ENCODE measurements around the gene DCTN1. TPM values are rescaled to one million over a fixed set of nuclear protein-coding genes. Genes with fewer than 3 reads are reported as not detected.

DCTN1 gene
- total RNA-seq, 6 experiments from 2014 or later, result 222 to 286 (median 236) TPM

- DNase-seq, result peak; percentile 44
- no peaks in the 10 kb centered on the region for H3K9me3 Mint-ChIP-seq
- no peak overlapping the region for H3K27ac Mint-ChIP-seq
- no peak for TF ChIP-seq CTCF (IDR thresholded peaks at IDR 0.05)
- no peak overlapping the region for H3K4me3 Mint-ChIP-seq
- H3K27me3 Mint-ChIP-seq (ENCODE audit: insufficient read depth), result no peaks in the 10 kb centered on the region
- H3K4me1 Mint-ChIP-seq (ENCODE audit: low read depth), result peaks cover under 1% of the 10 kb centered on the region; the same call in 1 of the 2 replicates
- no peaks in the 10 kb centered on the region for H3K36me3 Mint-ChIP-seq (ENCODE audit: low read depth)
Measured at GRCh38 chr2:74387346-74387745, 7.2 kb upstream of the DCTN1 start.

- Mint-ChIP-seq H3K4me3 (no peak overlapping the region), H3K9me3 (no peaks in the 10 kb centered on the region), H3K4me1 (ENCODE audit: low read depth) (peaks cover 16% of the 10 kb centered on the region), H3K27ac (no peak overlapping the region), H3K36me3 (ENCODE audit: low read depth) (0 out of 2 replicates have a peak, but pooled peaks cover 7% of the 10 kb centered on the region), H3K27me3 (ENCODE audit: insufficient read depth) (no peaks in the 10 kb centered on the region)
- TF ChIP-seq CTCF (IDR thresholded peaks at IDR 0.05), result no peak
- no peak for DNase-seq
Measured at GRCh38 chr2:74385396-74385795, 5.3 kb upstream of the DCTN1 start.

GRCh38 chr2:74384051-74384450, 3.9 kb upstream of the DCTN1 start:
- 0 out of 2 replicates have a peak, but pooled peaks cover 7% of the 10 kb centered on the region for H3K36me3 Mint-ChIP-seq (ENCODE audit: low read depth)
- peaks cover 29% of the 10 kb centered on the region for H3K4me1 Mint-ChIP-seq (ENCODE audit: low read depth)
- peaks cover 2% of the 10 kb centered on the region; the same call in 1 of the 2 replicates for H3K27me3 Mint-ChIP-seq (ENCODE audit: insufficient read depth)
- peak overlapping the region; percentile 34 for H3K4me3 Mint-ChIP-seq
- no peaks in the 10 kb centered on the region for H3K9me3 Mint-ChIP-seq
- no peak for TF ChIP-seq CTCF (IDR thresholded peaks at IDR 0.05)
- peak; percentile 31 for DNase-seq
- H3K27ac Mint-ChIP-seq, result no peak overlapping the region

DNA sequence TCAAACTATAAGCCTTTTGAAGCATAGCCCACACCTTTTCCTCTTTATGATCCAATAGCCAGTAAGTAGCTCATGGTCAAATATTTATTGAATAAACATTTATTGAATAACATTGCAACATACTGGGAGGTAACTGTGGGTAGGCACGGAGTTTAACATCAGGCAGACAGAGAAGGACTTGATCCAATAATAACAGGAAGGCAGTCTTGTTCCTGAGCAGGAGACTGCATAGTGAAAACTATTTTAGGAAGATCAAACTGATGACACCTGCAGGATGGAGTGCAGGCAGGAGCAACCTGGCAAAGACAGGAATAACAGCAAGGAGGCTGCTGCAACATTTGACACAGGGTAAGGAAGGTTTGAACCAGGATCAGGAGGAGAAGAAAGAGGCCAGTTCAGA, 3.1 kb upstream of the DCTN1 start:
- peaks cover 36% of the 10 kb centered on the region for H3K4me1 Mint-ChIP-seq (ENCODE audit: low read depth)
- no peak overlapping the region for H3K27ac Mint-ChIP-seq
- peaks cover 11% of the 10 kb centered on the region; the same call in 1 of the 2 replicates for H3K36me3 Mint-ChIP-seq (ENCODE audit: low read depth)
- DNase-seq, result peak; percentile 41
- H3K27me3 Mint-ChIP-seq (ENCODE audit: insufficient read depth), result peaks cover 2% of the 10 kb centered on the region; the same call in 1 of the 2 replicates
- H3K9me3 Mint-ChIP-seq, result no peaks in the 10 kb centered on the region
- no peak for TF ChIP-seq CTCF (IDR thresholded peaks at IDR 0.05)
- H3K4me3 Mint-ChIP-seq, result peak overlapping the region; percentile 34; the same call in 1 of the 2 replicates

GRCh38 chr2:74381751-74382150, 1.6 kb upstream of the DCTN1 start:
- H3K9me3 Mint-ChIP-seq, result no peaks in the 10 kb centered on the region
- TF ChIP-seq CTCF (IDR thresholded peaks at IDR 0.05), result no peak
- DNase-seq, result no peak
- peaks cover 4% of the 10 kb centered on the region for H3K27me3 Mint-ChIP-seq (ENCODE audit: insufficient read depth)
- no peak overlapping the region for H3K4me3 Mint-ChIP-seq
- peak overlapping the region; percentile 52; the same call in 1 of the 2 replicates for H3K27ac Mint-ChIP-seq
- H3K4me1 Mint-ChIP-seq (ENCODE audit: low read depth), result peaks cover 36% of the 10 kb centered on the region
- peaks cover 11% of the 10 kb centered on the region; the same call in 1 of the 2 replicates for H3K36me3 Mint-ChIP-seq (ENCODE audit: low read depth)

All from HFFc6 (cell line).